NCI-H748 (cell line): ENCODE measurements around the gene DBH.
"Not testable (repeated sequence)": the region's sequence is repeated elsewhere in the genome, so short reads cannot be mapped to it uniquely, and the experiment has no call there.

Source experiments
- DNase-seq: peaks from one replicate; lab custom pipeline; 2025; ENCODE audit not compliant: unreplicated experiment; lab: John Stamatoyannopoulos, UW

The DBH gene

DNA sequence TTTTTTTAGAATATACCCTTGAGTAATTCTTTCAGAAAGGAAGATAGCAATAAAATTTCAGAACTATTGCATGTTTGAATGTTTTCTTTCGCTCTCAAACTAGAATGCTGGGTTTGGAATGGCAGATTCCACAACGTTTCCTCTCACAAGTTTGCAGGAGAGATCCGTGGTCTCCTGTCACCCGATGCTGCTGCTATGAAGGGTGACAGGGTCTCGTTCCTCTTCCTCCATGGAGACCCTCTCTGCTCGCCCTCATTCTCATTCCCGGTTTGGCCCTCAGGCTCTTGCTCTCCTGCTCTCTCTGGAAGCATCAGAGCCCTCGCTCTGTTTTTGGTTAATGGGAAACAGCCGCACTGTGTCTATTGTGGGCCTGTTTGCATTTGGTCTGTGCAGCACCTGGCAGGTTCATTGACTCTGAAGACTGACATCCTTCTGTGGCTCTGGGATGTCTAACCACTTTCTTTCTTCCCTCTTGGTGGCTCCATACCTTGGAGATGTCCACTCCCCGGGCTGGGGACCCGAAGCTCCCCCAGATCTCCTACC, 14.4 kb upstream of the DBH start:
- peak; percentile 62 for DNase-seq

DNA sequence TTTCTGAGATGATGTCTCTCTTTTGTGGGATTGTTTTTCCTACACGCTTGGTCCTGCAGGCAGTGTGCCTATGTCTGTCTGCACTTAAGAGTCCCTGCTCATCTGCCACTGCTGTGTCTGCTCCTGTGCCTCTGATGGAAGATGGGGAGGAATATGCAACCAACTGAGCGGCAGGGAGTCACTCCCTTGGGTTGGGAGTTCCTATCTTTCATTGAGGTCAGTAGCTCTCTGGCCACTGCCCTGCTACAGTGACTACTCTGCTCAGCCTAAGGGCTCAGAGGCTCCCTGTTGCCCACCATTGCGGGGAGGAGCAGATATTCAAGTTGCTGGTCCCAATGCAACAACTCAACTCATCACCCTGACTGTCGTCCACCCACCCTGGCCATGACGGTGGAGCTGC, 13.6 kb upstream of the DBH start:
- no peak for DNase-seq

DNA sequence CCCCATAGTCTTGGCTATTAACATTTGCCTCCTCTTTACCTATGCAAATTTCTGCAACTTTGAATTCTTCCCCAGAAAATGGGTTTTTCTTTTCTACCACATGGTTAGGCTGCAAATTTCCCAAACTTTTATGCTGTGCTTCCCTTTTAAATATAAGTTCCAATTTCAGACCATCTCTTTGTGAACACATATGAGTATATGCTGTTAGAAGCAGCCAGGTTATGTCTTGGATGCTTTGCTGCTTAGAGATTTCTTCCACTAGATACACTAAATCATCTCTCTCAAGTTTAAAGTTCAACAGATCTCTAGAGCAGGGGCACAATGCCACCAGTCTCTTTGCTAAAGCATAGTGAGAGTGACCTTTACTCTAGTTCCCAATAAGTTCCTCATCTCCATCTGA, 10.2 kb upstream of the DBH start:
- DNase-seq = not testable (repeated sequence)

DNA sequence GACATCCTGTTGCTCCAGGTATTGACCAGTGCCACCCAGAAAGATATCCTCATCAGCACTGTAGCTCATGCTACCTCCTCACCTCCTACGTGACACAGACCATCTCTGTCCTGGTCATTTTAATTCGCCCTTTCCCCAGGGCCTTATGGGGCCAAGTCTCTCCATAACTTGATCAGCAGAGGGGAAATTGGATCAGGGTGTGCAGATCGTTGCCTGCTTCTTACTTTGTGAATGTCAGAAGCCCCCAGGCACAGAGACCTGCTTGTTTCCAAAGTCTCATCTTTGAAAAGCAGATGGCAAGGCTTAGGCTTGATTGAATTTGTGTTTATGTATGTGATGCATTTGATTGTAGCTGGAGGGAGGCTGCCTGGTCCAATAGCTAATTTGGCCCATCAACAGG, 8.8 kb upstream of the DBH start:
- no peak for DNase-seq

DNA sequence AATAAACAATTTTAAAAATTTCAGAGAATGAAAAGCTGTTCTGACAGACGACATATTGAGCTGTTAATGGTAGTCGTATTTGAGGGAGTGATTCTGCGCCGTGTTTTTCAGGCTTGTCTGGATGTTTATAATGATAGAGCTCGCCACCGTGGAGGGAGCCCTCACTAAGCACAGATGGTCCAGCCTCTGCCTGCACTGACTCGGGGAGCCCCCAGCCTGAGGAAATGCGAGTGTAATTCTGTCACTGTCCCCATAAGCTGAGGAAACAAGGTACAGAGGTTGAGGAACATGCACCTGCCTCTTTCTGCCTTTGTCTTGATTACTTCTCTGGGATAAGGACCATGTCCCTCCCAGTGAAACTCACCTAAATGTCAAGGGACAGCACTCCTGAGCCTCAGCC, 7.4 kb upstream of the DBH start:
- DNase-seq = no peak

DNA sequence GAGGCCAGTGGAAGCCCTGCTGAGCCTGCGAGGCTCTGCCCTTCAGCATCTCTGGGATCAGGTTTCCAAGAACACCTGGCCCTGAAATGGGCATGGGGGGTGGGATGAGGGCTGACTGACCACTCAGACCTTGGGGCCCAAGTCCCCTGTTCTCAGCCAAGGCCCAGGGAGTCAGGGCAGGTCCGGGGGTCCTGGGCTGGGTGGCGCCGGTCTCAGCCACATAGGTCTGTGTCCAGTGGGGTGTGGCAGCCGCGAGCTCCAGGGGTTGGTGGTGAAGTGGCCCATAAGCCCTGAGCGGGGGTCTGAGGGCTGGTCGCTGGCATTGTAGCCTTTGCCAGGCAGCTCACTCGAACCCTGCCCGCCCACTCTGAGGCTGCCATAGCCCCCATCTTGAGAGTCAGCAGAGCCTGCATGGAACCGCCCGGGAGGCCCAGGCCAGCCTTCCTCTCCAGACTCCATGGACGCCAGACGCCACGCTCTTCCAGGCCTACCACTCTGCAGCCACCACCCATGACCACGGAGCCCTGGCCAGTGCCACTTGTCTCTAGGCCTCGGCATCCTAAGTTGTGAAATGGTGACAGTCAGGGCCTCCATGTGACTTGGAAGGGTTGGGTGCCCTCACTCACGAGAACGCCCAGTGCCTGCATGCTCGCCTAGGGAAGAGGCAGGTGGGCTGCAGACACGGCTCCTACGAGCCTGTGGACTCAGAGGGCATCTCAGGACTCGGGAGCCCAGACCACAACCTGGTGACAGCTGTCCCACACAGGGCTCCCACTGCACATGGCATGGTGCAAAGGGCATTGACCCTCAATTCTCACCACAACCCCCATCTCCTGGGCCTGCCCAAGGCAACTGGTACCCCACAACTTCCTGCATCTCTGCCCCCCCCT, 6.7 kb upstream of the DBH start:
- DNase-seq = no peak

DNA sequence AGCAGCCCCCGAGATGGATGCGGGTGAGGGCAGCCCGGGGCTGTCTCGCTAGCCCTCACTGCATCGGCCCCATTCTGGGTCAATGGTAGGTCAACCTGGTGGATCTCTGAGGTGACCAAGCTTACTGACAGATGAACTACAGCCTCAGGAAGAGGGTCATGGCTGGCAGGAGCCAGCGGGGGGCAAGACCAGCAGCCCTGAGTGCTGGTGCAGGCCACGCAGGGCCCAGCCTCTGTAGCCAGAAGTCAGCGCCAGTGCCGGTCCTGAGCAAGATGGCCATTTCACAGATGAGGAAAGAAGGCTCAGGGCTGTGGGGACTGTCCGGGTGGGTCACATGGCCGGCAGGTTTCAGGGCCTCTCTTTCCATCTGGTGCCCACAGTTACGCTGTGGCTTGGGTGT, 5.1 kb upstream of the DBH start:
- no peak for DNase-seq

DNA sequence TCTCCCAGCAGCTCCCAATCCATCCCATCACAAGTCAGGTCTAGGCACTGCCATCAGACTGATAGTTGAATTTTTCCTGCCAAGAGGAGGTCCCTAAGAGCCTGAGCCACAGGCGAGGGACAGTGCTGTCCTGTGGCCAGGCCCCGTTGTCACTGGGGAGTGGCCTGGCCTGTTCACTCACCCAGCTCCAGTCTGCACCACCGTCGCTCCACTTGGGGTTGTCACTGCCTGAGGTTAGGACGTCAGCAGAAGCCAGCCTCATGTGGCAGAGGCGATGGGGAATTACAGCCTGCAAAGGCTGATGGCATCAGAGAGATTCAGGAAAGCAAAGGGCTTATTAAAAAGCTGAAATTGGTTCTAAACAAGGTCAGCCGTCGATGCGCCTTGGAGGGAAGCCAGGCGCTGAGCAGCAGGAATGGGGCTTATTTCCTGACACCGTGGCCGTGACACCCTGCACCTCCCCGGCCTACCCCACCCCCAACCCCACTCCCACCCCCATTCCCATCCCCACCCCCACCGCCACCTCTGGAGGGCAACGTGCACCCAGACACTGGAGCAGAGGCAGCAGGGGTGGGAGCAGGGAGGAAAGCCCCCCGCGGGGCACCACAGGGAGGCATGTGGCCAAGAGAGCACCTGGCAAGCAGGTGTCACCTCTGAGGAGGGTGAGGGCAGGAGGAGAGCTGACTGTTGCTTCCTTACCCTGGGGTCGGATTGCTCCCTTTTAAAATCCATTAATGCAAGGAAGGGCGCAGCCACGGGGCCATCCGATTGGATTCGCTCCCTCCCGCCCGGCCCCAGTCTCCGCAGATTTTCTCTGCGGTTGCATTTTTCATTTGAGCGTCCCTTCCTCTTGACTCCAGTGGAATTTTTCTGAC, 3.1 kb upstream of the DBH start:
- DNase-seq = peak; percentile 52

DNA sequence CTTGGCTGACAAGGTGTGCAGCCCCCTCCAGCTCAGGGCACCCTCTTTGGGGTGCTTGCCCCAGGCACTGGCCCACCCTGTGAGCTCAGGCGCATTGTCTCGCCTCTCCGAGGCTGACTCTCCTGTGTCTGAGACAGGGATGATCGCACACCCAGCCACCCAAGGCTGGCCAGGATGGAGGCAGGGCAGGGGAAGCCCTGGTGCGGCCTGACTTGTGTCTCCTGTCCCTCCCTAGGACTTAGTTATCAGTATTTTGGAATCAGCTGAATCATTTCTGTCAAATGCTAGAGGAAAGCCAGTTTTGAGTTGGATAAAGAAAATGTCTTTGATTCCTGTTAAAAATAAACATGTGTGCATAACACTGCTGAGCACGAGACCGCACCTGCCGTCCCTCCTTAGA, 2.5 kb upstream of the DBH start:
- no peak for DNase-seq

DNA sequence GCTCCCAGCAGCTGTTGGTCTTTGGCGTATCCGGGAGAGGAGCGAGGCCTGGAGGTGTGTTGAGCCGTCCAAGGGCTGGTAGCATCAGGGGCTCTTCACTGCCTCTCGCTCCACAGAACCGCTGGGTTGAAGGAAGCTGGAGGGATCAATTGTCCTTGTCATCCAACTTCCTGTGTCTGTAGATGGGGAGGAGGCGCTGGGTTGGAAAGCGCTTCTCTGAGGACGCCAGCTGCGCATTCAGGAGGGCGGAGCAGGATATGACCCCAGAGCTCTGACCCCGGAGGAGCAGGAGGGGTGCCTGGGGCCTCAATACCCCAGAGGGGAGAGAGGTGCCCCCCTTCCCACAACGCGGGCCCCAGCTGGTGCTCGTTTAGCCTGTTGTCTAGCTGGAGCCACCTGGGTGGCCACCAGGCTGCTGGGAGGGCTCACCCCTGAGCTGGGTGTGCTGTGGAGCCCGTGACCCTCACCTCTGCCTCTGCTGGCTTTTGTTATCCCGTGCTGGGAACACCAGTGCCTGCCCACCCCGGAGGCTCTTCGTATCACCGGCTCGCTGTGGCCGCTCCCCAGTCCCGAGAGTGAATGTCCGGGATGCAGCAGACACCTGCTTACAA, 2.0 kb upstream of the DBH start:
- peak; percentile 84 for DNase-seq

DNA sequence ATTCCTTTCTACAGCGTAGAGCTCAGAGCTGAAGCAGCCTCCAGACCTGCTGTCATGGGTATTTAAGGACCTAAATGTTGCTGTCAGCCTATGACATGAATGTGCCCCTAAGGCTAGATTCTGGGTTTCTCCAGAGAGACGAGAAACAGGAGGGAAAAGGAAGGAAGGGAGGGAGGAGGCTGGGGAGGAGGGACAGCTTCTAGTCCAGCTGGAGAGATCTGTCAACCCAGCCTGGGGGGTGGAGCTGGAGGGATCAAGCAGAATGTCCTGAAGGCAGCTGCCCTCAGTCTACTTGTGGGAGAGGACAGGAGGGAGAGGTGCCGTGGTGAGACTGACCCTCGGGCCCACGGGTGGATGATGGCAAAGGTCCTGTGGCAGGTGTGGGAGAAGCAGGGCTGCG, 1.1 kb upstream of the DBH start:
- DNase-seq = no peak

DNA sequence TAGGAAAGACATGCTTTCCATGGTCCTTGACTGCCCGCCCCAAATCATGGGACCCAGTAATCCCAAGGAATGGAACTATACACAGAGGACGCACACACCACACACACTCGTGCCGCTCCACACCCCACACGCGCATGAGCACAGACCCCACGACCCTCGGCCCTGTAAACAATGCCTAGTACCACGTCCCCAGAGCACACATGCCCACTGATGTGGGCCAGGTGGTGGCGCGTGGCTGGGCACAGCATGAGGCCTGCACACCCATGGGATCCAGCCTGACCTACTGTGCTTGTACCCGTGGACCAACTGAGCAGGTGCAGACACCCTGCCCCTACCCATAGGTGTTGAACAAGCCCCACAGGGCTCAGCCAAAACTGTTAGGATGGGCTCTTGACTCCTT, 739 bp downstream of the DBH start:
- DNase-seq = no peak

DNA sequence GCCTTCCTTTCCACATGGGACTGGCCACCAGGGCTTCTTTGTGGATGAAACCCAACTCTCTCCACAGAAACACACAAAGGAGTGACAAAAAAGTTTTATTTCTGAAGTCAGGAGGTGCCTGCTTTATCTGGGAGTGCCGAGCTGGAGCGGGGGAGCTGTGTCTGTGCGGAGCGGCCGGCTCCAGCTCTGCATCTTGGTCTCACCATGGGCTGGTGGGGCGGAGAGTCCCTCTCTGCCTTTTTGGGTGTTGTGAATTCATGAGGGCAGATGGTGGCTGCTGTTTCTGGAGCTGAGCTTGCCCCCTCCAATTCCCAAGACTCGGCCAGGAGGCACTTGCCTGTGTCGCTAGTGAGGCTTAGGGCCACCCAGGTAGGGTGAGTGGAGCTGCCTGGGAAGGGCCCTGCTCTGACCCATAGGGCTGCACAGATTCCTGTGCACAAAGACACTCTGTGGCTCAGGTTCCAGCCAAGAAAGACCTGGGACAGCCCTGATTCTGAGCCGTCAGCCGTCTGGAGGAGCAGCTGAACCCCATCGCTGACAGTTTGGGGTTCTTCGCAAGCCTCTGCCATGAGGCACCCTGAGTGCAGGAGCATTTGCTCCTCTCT, 1.4 kb downstream of the DBH start:
- DNase-seq = no peak

DNA sequence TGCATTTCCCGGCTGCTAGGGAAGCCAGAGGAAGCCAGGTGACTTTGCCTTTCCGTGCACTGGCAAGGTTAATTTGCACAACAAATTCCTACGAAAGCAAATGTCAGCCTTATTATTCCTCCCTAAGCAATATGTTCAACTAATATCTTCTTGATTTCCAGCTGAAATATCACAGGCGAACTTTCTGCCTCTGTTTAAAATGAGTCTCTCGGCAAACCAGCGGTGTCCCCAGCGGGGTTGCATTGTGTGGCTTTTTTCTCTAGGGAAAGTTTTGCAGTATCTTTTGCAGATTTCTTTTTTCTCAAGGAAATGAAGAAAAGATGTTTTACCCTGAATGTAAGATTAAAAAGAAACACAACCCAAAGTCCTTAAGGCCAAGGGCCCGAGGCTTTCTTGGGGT, 1.9 kb downstream of the DBH start:
- no peak for DNase-seq

DNA sequence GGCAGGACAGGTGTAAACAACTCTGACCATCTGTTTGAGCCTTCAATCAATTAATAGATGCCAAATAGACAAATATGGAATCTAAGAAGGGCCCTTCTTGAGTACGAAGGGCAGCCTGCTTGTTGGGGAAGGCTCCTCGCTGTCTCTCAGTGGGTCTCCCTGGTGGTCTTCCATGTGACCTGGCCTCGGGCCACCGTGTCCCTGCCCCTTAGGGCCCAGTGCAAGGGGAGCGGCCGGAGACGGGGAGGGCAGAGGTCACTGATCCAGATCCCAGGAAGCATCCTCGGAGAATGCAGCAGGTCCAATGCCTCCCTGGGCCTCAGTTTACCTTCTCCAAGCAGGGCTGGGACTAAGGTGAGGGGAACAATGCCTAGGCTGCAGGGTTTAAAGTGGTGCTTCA, 2.5 kb downstream of the DBH start:
- no peak for DNase-seq

DNA sequence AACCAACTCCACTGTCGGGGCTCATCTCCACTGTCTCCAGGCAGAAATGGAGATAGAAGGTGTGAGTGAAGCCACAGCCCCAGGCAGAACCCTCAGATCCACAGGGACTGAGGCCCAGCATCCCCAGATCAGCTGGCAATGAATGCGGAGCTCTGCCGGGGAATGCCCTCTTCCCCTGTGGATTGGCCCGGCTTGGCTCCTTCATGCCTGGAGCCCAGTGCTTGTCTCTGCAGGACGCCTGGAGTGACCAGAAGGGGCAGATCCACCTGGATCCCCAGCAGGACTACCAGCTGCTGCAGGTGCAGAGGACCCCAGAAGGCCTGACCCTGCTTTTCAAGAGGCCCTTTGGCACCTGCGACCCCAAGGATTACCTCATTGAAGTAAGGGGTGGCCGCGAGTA, 3.5 kb downstream of the DBH start:
- DNase-seq = no peak

DNA sequence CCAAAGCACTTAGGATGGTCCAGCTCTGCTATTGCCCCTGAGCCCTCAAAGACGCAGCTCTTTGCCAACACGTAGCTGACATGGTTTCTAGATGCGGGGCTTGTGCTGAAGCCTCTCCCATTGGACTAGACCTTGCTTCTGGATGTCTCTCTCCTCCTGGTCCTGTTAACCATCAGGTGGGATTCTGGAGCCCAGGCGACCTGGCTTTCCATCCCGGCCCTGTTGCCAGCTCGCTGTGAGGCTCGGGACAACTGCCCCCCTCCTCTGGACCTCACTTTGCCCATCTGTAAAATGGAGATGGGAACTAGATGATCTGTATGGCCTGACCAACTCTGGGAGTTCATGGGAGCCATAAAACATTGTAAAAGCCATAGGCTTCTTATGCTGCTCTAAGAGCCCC, 4.0 kb downstream of the DBH start:
- DNase-seq = no peak

DNA sequence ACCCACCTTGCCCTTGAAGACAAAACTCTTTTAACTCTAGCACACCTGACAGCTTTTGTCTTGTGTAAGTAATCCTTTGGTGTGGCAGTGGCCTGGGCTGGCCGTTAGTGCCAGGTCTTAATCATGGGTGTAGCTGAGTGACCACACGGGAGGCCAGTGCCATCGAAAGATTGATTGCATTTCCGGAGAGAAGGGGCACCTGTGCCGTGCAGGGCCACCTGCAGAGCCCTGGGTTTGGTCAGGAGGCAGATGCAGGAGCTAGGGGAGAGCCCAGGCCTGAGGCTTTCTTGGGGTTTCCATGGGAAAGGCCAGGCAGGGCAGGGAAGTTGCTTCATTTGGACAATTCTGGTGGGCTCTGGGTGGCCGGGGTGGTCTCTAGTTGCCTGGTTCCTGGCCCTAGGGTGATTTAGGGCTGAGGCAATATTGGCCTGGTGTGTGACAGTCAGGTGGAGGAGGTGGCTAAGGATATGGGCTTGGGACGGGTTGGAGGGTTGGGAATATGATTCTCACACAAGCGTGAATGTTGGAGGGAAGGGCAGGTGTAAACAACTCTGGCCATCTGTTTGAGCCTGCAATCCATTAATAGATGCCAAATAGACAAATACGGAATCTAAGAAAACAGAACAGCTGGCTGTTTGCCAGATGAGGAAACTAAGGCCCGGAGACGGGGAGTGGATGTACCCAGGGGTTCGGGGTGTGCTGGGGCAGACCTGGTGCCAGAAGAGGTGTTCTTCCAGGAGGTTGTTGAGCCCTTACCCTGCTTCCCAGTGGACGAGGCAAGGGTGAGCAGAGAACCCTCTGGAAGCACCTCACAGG, 4.6 kb downstream of the DBH start:
- DNase-seq = peak; percentile 59

DNA sequence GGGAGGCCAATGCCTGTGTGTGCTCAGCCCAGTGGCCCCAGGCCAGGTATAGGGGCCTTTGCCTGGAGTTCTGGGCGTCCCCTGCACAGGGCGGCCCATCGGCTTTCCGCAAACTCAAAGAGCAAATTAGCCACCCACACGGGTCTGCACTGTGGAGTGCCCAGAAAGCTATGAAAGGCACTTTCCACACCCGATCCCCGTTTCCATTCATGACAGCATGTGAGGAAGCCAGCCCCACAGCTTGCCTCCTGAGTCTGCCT, 5.2 kb downstream of the DBH start:
- no peak for DNase-seq

DNA sequence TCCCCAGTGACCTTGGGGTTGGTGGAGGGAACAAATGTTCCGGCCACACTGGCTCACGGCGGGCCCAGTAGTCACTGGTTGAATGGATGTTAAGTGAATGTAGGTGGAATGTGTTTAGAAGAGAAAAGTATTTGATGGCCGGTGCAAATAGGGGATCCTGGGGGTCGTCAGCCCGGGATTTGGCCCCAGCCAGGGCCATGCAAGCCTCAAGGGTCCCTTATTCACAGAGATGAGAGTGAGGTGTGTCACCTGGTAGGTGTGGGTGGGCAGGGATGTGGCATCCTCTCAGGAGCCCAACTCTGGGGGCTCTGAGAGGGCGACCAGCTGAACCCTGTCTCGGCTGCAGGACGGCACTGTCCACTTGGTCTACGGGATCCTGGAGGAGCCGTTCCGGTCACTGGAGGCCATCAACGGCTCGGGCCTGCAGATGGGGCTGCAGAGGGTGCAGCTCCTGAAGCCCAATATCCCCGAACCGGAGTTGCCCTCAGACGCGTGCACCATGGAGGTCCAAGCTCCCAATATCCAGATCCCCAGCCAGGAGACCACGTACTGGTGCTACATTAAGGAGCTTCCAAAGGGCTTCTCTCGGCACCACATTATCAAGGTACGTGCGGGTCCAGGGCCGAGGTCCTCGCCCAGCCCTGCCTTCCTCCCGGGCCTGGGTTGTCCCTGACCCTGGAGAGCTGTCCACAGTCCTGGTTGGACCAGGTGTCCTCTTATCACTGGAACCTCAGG, 5.9 kb downstream of the DBH start:
- no peak for DNase-seq
